H9 (cell line): ENCODE results near the gene CNNM1. TPM values are rescaled to one million over a fixed set of nuclear protein-coding genes. Genes with fewer than 3 reads are reported as not detected.

Source experiments
- DNase-seq: peaks from one replicate; pipeline ENCODE4 v3.0.0-alpha.2; 2017
- H2AFZ ChIP-seq: one replicate; pipeline ENCODE4 v1.6.1; 2013; ENCODE audit warnings: mild to moderate bottlenecking, low read length, control low read depth, moderate library complexity
- H2AK5ac ChIP-seq: 2 replicates; pipeline ENCODE4 v1.6.1; 2013; ENCODE audit warnings: low read length, control low read depth, mixed read lengths; ENCODE audit not compliant: insufficient read length
- H2BK120ac ChIP-seq: one replicate; pipeline ENCODE4 v1.6.1; 2013; ENCODE audit warnings: low read depth, mild to moderate bottlenecking, low read length, control low read depth, inconsistent platforms; ENCODE audit not compliant: poor library complexity, severe bottlenecking
- H2BK12ac ChIP-seq: 2 replicates; pipeline ENCODE4 v1.6.1; 2013; ENCODE audit warnings: low read length, control low read depth, mixed read lengths, low read depth; ENCODE audit not compliant: insufficient read length
- H2BK15ac ChIP-seq: 2 replicates; pipeline ENCODE4 v1.6.1; 2013; ENCODE audit warnings: low read depth, low read length, control low read depth
- H2BK20ac ChIP-seq: one replicate; pipeline ENCODE4 v1.6.1; 2013; ENCODE audit warnings: low read depth, mild to moderate bottlenecking, low read length, control low read depth, inconsistent platforms; ENCODE audit not compliant: poor library complexity, severe bottlenecking
- H2BK5ac ChIP-seq: 2 replicates; pipeline ENCODE4 v1.6.1; 2013; ENCODE audit warnings: low read length, control low read depth, mixed read lengths; ENCODE audit not compliant: insufficient read length
- H3K14ac ChIP-seq: 2 replicates; pipeline ENCODE4 v1.6.1; 2013; ENCODE audit warnings: low read length, control low read depth; ENCODE audit not compliant: insufficient read depth
- H3K18ac ChIP-seq: 2 replicates; pipeline ENCODE4 v1.6.1; 2013; ENCODE audit warnings: low read depth, mild to moderate bottlenecking, mixed read lengths, low read length, control low read depth; ENCODE audit not compliant: insufficient read length
- H3K23ac ChIP-seq: 2 replicates; pipeline ENCODE4 v1.6.1; 2013; ENCODE audit warnings: low read length, control low read depth, mixed read lengths, low read depth; ENCODE audit not compliant: insufficient read length
- H3K23me2 ChIP-seq: 2 replicates; pipeline ENCODE4 v1.6.1; 2013; ENCODE audit warnings: low read depth, mild to moderate bottlenecking, mixed read lengths, low read length, control low read depth; ENCODE audit not compliant: insufficient read length, poor library complexity, severe bottlenecking
- H3K27ac ChIP-seq: 2 replicates; pipeline ENCODE4 v1.5.1; 2013; ENCODE audit warnings: low read length, control low read depth, mixed read lengths, low read depth; ENCODE audit not compliant: insufficient read length
- H3K27me3 ChIP-seq: 2 replicates; pipeline ENCODE4 v1.6.1; 2013; ENCODE audit warnings: low read length, control low read depth, inconsistent platforms; ENCODE audit not compliant: insufficient read depth
- H3K4ac ChIP-seq: 2 replicates; pipeline ENCODE4 v1.6.1; 2013; ENCODE audit warnings: low read depth, mild to moderate bottlenecking, control low read depth, inconsistent platforms, low read length, moderate library complexity
- H3K4me1 ChIP-seq: 2 replicates; pipeline ENCODE4 v1.6.1; 2013; ENCODE audit warnings: low read length, control low read depth, inconsistent platforms; ENCODE audit not compliant: insufficient read depth
- H3K4me2 ChIP-seq: 2 replicates; pipeline ENCODE4 v1.6.1; 2013; ENCODE audit warnings: low read length, control low read depth, mixed read lengths; ENCODE audit not compliant: insufficient read length, insufficient read depth
- H3K56ac ChIP-seq: 2 replicates; pipeline ENCODE4 v1.6.1; 2013; ENCODE audit warnings: low read depth, mild to moderate bottlenecking, mixed read lengths, low read length, control low read depth; ENCODE audit not compliant: insufficient read length
- H3K79me1 ChIP-seq: 2 replicates; pipeline ENCODE4 v1.6.1; 2013; ENCODE audit warnings: low read depth, mild to moderate bottlenecking, moderate library complexity, low read length, control low read depth, inconsistent platforms; ENCODE audit not compliant: insufficient read depth, poor library complexity, severe bottlenecking
- H3K79me2 ChIP-seq: 2 replicates; pipeline ENCODE4 v1.6.1; 2013; ENCODE audit warnings: low read length, control low read depth, inconsistent platforms; ENCODE audit not compliant: insufficient read depth
- H3K9ac ChIP-seq: 2 replicates; pipeline ENCODE4 v1.6.1; 2013; ENCODE audit warnings: low read length, control low read depth, mixed read lengths; ENCODE audit not compliant: insufficient read length; ENCODE audit errors: extremely low read depth
- H3K9me3 ChIP-seq: one replicate; pipeline ENCODE4 v1.6.1; 2013; ENCODE audit warnings: low read depth, low read length, inconsistent platforms; ENCODE audit not compliant: control insufficient read depth
- H3T11ph ChIP-seq: one replicate; pipeline ENCODE4 v1.6.1; 2013; ENCODE audit warnings: mild to moderate bottlenecking, low read length, control low read depth, inconsistent platforms
- H4K20me1 ChIP-seq: one replicate; pipeline ENCODE4 v1.6.1; 2013; ENCODE audit not compliant: control insufficient read depth, insufficient read length, insufficient read depth
- H4K5ac ChIP-seq: 2 replicates; pipeline ENCODE4 v1.6.1; 2013; ENCODE audit warnings: low read depth, mild to moderate bottlenecking, mixed read lengths, low read length, control low read depth; ENCODE audit not compliant: insufficient read length
- H4K8ac ChIP-seq: replicated peaks from 2 replicates; pipeline ENCODE4 v1.6.1; 2013; ENCODE audit warnings: low read length, control low read depth, mixed read lengths, low read depth; ENCODE audit not compliant: insufficient read length
- H4K91ac ChIP-seq: 2 replicates; pipeline ENCODE4 v1.6.1; 2013; ENCODE audit warnings: low read depth, mild to moderate bottlenecking, moderate library complexity, mixed read lengths, low read length, control low read depth; ENCODE audit not compliant: insufficient read length
- H3K27ac Mint-ChIP-seq, 3 experiments: 2 replicates in 2 of 3; 3 replicates in 1 of 3; pipeline ENCODE4 v1.8.0; 2020 to 2021; ENCODE audit warnings: mixed read lengths in 3 of 3, mild to moderate bottlenecking in 1 of 3, moderate library complexity in 1 of 3
- H3K27me3 Mint-ChIP-seq: 2 replicates; pipeline ENCODE4 v1.8.0; 2021; ENCODE audit warnings: low read depth, mild to moderate bottlenecking, moderate library complexity, mixed read lengths
- H3K36me3 Mint-ChIP-seq, 3 experiments: 2 replicates in 2 of 3; 3 replicates in 1 of 3; pipeline ENCODE4 v1.8.0; 2020 to 2021; ENCODE audit warnings: low read depth in 3 of 3, mixed read lengths in 3 of 3; ENCODE audit not compliant: insufficient read depth in 1 of 3
- H3K4me1 Mint-ChIP-seq, 2 experiments: 2 replicates each; pipeline ENCODE4 v1.8.0; 2020; ENCODE audit warnings: mixed read lengths in 2 of 2
- H3K4me3 Mint-ChIP-seq, 2 experiments: 2 replicates in 1 of 2; 3 replicates in 1 of 2; pipeline ENCODE4 v1.8.0; 2020 to 2021; ENCODE audit warnings: mild to moderate bottlenecking in 2 of 2, mixed read lengths in 2 of 2, moderate library complexity in 1 of 2
- H3K9me3 Mint-ChIP-seq, 2 experiments: 2 replicates in 1 of 2; 3 replicates in 1 of 2; pipeline ENCODE4 v1.8.0; 2020; ENCODE audit warnings: mild to moderate bottlenecking in 2 of 2, mixed read lengths in 2 of 2, moderate library complexity in 1 of 2
- CTCF ChIP-seq: fragments of 200-600 bp; sonication (generic); conservative IDR thresholded peaks from 3 replicates; pipeline ENCODE4 v1.8.0; 2021; ENCODE audit warnings: antibody characterized with exemption, mild to moderate bottlenecking
- WGBS: extraction: QIAGEN DNeasy Blood & Tissue Kit; methylation state at CpG from one replicate; pipeline ENCODE4 v1.1.7; 2013; ENCODE audit warnings: missing lambda C conversion rate, low lambda C conversion rate, mixed read lengths; ENCODE audit not compliant: insufficient read length; ENCODE audit errors: extremely low coverage; 5-methylcytosine and 5-hydroxymethylcytosine counted together
- total RNA-seq: library from RNA; stranded (reverse); gene quantifications from 2 replicates; pipeline ENCODE4 v1.2.1, GENCODE V29; 2021

The CNNM1 gene
- total RNA-seq, 1 experiment from 2014 or later = 0.35 TPM

DNA sequence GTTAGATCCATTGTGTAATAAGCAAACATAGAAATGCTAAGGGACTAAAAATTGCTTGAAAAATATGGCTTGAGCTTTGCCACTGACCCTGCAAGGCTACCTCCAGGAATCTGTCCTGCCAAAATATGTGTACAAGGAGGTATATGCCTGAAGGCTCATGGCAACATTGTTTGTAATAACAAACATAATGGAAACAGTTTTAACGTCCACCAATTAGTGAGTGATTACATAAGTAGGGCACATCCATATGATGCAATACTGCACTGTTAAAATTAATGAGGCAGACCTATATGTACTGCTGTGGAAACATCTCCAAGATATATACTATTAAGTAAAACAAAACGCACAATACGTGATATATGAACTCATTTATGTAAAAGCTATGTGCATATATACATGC lies 114.3 kb downstream of the CNNM1 start:
- Histone ChIP-seq H3K4ac (no peak overlapping the region), H3T11ph (no peak overlapping the region), H3K23me2 (no peaks in the 10 kb centered on the region), H3K9ac (no peak overlapping the region), H4K20me1 (no peaks in the 10 kb centered on the region), H2BK5ac (no peak overlapping the region), H4K8ac (no peak overlapping the region), H3K79me2 (no peaks in the 10 kb centered on the region), H2BK120ac (no peak overlapping the region), H3K18ac (no peak overlapping the region), H2BK12ac (no peak overlapping the region), H3K23ac (no peak overlapping the region), H3K27ac (no peak overlapping the region), H2BK20ac (no peak overlapping the region), H2AK5ac (no peak overlapping the region), H3K9me3 (no peaks in the 10 kb centered on the region), H3K4me2 (no peak overlapping the region), H3K79me1 (no peaks in the 10 kb centered on the region), H3K56ac (no peak overlapping the region), H3K27me3 (no peaks in the 10 kb centered on the region), H4K91ac (no peak overlapping the region), H2AFZ (no peak overlapping the region), H3K14ac (no peak overlapping the region), H2BK15ac (no peak overlapping the region), H4K5ac (no peak overlapping the region), H3K4me1 (no peaks in the 10 kb centered on the region)
- DNase-seq = no peak
- Mint-ChIP-seq H3K4me3 (no peak overlapping the region), H3K4me1 (peaks cover 4 to 9% of the 10 kb centered on the region in 2 experiments), H3K27me3 (no peaks in the 10 kb centered on the region; the same call in 1 of the 2 replicates), H3K27ac (no peak overlapping the region), H3K36me3 (no peaks in the 10 kb centered on the region; a peak in 1 of 7 replicates), H3K9me3 (no peaks in the 10 kb centered on the region)
- no peak for TF ChIP-seq CTCF
- no CpG with 5 or more reads among the region's 3 CpGs for WGBS

Other genes with a start within 250 kb of the CNNM1 start
- gene HPSE2, start 93.5 kb upstream of the CNNM1 start, total RNA-seq = 0.15 and 0.20 TPM in 2 replicates
- gene GOT1, start 101.3 kb downstream of the CNNM1 start, total RNA-seq = 43.3 and 47.4 TPM in 2 replicates
- gene NKX2-3, start 203.6 kb downstream of the CNNM1 start, total RNA-seq = not detected in 2 replicates